Measurements from ENCODE around the gene ZCCHC8. TPM values are rescaled to one million over a fixed set of nuclear protein-coding genes. Genes with fewer than 3 reads are reported as not detected.

Gene ZCCHC8
- total RNA-seq, 1 experiment from 2014 or later: 40.1 TPM

DNA sequence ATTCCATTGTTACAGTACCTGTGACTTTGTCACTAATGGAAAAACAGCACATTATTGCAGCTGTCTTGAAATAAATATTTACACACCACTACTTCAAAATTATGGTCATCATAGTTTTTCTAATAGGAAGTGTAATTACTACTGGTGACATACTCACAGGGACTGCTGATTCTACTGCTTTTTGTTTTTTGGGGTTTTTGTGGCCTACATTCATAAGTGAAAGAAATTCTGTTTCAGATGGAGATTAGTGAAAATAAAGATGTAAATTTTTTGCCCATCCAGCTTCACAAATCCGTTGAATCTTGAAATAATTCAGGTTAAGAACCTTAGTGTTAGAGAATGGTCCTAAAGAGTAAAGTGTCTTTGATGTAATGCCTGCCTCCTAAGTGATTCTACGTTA lies 43.8 kb upstream of the ZCCHC8 start:
- no TSS peak for BruUV-seq (replicated peaks)
- Mint-ChIP-seq H3K36me3 (ENCODE audit: insufficient read depth, unreplicated experiment) (peaks cover 53% of the 10 kb centered on the region), H3K4me3 (ENCODE audit: unreplicated experiment) (no peak overlapping the region), H3K4me1 (ENCODE audit: low read depth, unreplicated experiment) (no peaks in the 10 kb centered on the region), H3K27me3 (ENCODE audit: insufficient read depth, unreplicated experiment) (no peaks in the 10 kb centered on the region), H3K9me3 (ENCODE audit: unreplicated experiment) (no peaks in the 10 kb centered on the region), H3K27ac (ENCODE audit: unreplicated experiment) (no peak overlapping the region)
- CTCF ChIA-PET: no interaction called here
- Histone ChIP-seq H3K36me3 (ENCODE audit: control insufficient read depth, insufficient read depth, low read length) (no peaks in the 10 kb centered on the region; the same call in 1 of the 2 replicates), H3K4me1 (no peaks in the 10 kb centered on the region), H3K4me3 (ENCODE audit: low read depth, low read length) (no peak overlapping the region), H3K27me3 (replicated peaks; ENCODE audit: control insufficient read depth, insufficient read depth, low read length) (no peaks in the 10 kb centered on the region), H3K9me3 (no peaks in the 10 kb centered on the region)
- no peak for TF ChIP-seq CTCF (IDR thresholded peaks at IDR 0.05; ENCODE audit: insufficient read depth in 1 of 2, low read depth in 1 of 2, low read length in 1 of 2, severe bottlenecking in 1 of 2, unreplicated experiment in 1 of 2)
- intact Hi-C loops (cut with micrococcal nuclease; ENCODE audit: unreplicated experiment): no loop called here
- POLR2A ChIA-PET: no interaction called here
- DNase-seq: no peak

DNA sequence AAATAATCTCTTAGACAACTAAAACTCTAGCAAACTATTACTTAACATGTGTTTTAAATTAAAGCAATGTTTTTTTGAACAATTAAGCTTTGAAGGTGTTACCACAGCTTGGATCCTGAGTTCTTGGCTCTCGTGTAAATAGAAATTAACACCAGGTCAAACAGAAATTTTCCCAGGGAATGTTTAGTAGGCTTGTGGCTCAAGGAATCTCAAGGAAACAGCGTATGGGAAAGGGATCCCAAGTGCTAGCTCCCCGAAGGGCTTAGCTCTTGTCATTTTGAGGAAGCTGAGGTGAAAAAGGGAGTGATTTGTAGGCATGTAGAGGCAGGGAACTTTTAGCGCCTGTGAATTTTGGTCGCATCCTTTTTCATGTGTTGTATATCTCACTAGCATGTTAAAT lies 37.8 kb upstream of the ZCCHC8 start:
- no peak for TF ChIP-seq CTCF (IDR thresholded peaks at IDR 0.05; ENCODE audit: insufficient read depth in 1 of 2, low read depth in 1 of 2, low read length in 1 of 2, severe bottlenecking in 1 of 2, unreplicated experiment in 1 of 2)
- POLR2A ChIA-PET: interaction anchor here (2.7 kb wide), 1 partner anchor 11 kb away, joined by 11 read pairs; the partner anchor contains the start of genes KNTC1 and RSRC2
- Histone ChIP-seq H3K36me3 (ENCODE audit: control insufficient read depth, insufficient read depth, low read length) (no peaks in the 10 kb centered on the region), H3K4me1 (no peaks in the 10 kb centered on the region), H3K4me3 (ENCODE audit: low read depth, low read length) (no peak overlapping the region), H3K27me3 (replicated peaks; ENCODE audit: control insufficient read depth, insufficient read depth, low read length) (no peaks in the 10 kb centered on the region), H3K9me3 (no peaks in the 10 kb centered on the region)
- H3K4me1 Mint-ChIP-seq (ENCODE audit: low read depth, unreplicated experiment): peaks cover 6% of the 10 kb centered on the region
- H3K27ac Mint-ChIP-seq (ENCODE audit: unreplicated experiment): no peak overlapping the region
- intact Hi-C loops (cut with micrococcal nuclease; ENCODE audit: unreplicated experiment): loop anchor here (10.0 kb wide), 1 partner anchor 734 kb away; the partner anchor contains the start of gene SETD1B
- H3K27me3 Mint-ChIP-seq (ENCODE audit: insufficient read depth, unreplicated experiment): no peaks in the 10 kb centered on the region
- no TSS peak for BruUV-seq (replicated peaks)
- CTCF ChIA-PET: no interaction called here
- DNase-seq: no peak
- H3K9me3 Mint-ChIP-seq (ENCODE audit: unreplicated experiment): no peaks in the 10 kb centered on the region
- peaks cover 52% of the 10 kb centered on the region for H3K36me3 Mint-ChIP-seq (ENCODE audit: insufficient read depth, unreplicated experiment)
- no peak overlapping the region for H3K4me3 Mint-ChIP-seq (ENCODE audit: unreplicated experiment)

GRCh38 chr12:122537021-122537420 lies 36.3 kb upstream of the ZCCHC8 start:
- Mint-ChIP-seq H3K27me3 (ENCODE audit: insufficient read depth, unreplicated experiment) (no peaks in the 10 kb centered on the region), H3K36me3 (ENCODE audit: insufficient read depth, unreplicated experiment) (peaks cover 58% of the 10 kb centered on the region), H3K4me3 (ENCODE audit: unreplicated experiment) (no peak overlapping the region), H3K9me3 (ENCODE audit: unreplicated experiment) (no peaks in the 10 kb centered on the region), H3K4me1 (ENCODE audit: low read depth, unreplicated experiment) (peaks cover 6% of the 10 kb centered on the region), H3K27ac (ENCODE audit: unreplicated experiment) (no peak overlapping the region)
- ChIA-PET CTCF (no interaction called here), POLR2A (interaction anchor here (2.7 kb wide), 1 partner anchor 10 kb away, joined by 11 read pairs; the partner anchor contains the start of genes KNTC1 and RSRC2)
- no peaks in the 10 kb centered on the region for H3K9me3 ChIP-seq
- H3K4me3 ChIP-seq (ENCODE audit: low read depth, low read length): no peak overlapping the region
- no peak for TF ChIP-seq CTCF (IDR thresholded peaks at IDR 0.05; ENCODE audit: insufficient read depth in 1 of 2, low read depth in 1 of 2, low read length in 1 of 2, severe bottlenecking in 1 of 2, unreplicated experiment in 1 of 2)
- DNase-seq: no peak
- H3K27me3 ChIP-seq (replicated peaks; ENCODE audit: control insufficient read depth, insufficient read depth, low read length): no peaks in the 10 kb centered on the region
- H3K4me1 ChIP-seq: no peaks in the 10 kb centered on the region
- intact Hi-C loops (cut with micrococcal nuclease; ENCODE audit: unreplicated experiment): loop anchor here (10.0 kb wide), 1 partner anchor 732 kb away; the partner anchor contains the start of gene SETD1B
- no TSS peak for BruUV-seq (replicated peaks)
- H3K36me3 ChIP-seq (ENCODE audit: control insufficient read depth, insufficient read depth, low read length): no peaks in the 10 kb centered on the region

Measured in Caco-2 (cell line).